ENCODE results near the gene ANKRD33B. TPM values are rescaled to one million over a fixed set of nuclear protein-coding genes. Genes with fewer than 3 reads are reported as not detected.

ANKRD33B gene
- total and polyA plus RNA-seq, 2 experiments from 2014 or later, result 2.9 to 15.4 TPM

- TF ChIP-seq CTCF (conservative IDR thresholded peaks at IDR 0.05; ENCODE audit: low read depth in 2 of 2) (no peak), ETS1 (IDR thresholded peaks at IDR 0.05) (no peak), ZNF331 (CRISPR knock-in tag; IDR thresholded peaks at IDR 0.05; ENCODE audit: low read depth) (no peak), STAT1 (IDR thresholded peaks at IDR 0.05; ENCODE audit: unreplicated experiment) (no peak)
Observed at GRCh38 chr5:10562201-10563109, 1.4 kb upstream of the ANKRD33B start (continued).

GRCh38 chr5:10563110-10563944, 543 bp upstream of the ANKRD33B start:
- peak overlapping the region; percentile 65 for H3K4me3 Mint-ChIP-seq
- Histone ChIP-seq H3K36me3 (ENCODE audit: insufficient read depth) (no peaks in the 10 kb centered on the region), H4K20me1 (replicated peaks; ENCODE audit: insufficient read depth) (peaks cover 19% of the 10 kb centered on the region), H3K4me2 (peak overlapping the region; percentile 97), H3K79me2 (replicated peaks; ENCODE audit: insufficient read depth) (peaks cover 6% of the 10 kb centered on the region; the same call in 1 of the 2 replicates), H3K27ac (ENCODE audit: low read depth) (no peak overlapping the region), H3K9me2 (ENCODE audit: insufficient read depth) (no peaks in the 10 kb centered on the region), H3K4me3 (peak overlapping the region; percentile 81), H3K4me1 (ENCODE audit: insufficient read depth) (peaks cover 18% of the 10 kb centered on the region; the same call in 1 of the 2 replicates), H3K27me3 (ENCODE audit: insufficient read depth) (peaks cover 84% of the 10 kb centered on the region), H3F3A (replicated peaks; ENCODE audit: low read depth) (0 out of 2 replicates have a peak, but pooled peaks cover 6% of the 10 kb centered on the region), H2AFZ (peak overlapping the region; percentile 84)
- ATAC-seq, result peak; percentile 65
- H3K36me3 Mint-ChIP-seq (ENCODE audit: low read depth), result no peaks in the 10 kb centered on the region; the same call in 2 of the 3 replicates
- no peak for TF ChIP-seq NANOG (IDR thresholded peaks at IDR 0.05; ENCODE audit: borderline replicate concordance)
- no peak for TF ChIP-seq REST (IDR thresholded peaks at IDR 0.05; ENCODE audit: unreplicated experiment)
- TF ChIP-seq JUNB (IDR thresholded peaks at IDR 0.05; ENCODE audit: unreplicated experiment), result no peak
- TF ChIP-seq EZH2 (IDR thresholded peaks at IDR 0.05; ENCODE audit: low read depth, unreplicated experiment), result peak; percentile 43
- TF ChIP-seq POLR2AphosphoS5 (IDR thresholded peaks at IDR 0.05; ENCODE audit: low read depth), result no peak
- no peak overlapping the region for H3K27ac Mint-ChIP-seq
- peaks cover 9% of the 10 kb centered on the region for H3K4me1 Mint-ChIP-seq
- no peaks in the 10 kb centered on the region for H3K9me3 Mint-ChIP-seq
- peak; percentile 78 for DNase-seq (ENCODE audit: low spot score)
- H3K27me3 Mint-ChIP-seq (ENCODE audit: insufficient read depth, low read depth, poor library complexity), result peaks cover 64% of the 10 kb centered on the region

Measured in GM23338 (cell line).